ENCODE data around the gene SPATS2L.

Gene SPATS2L

GRCh38 chr2:200430017-200430416, 123.5 kb downstream of the SPATS2L start:
- TF ChIP-seq ZNF426 (tag by site-specific recombination; IDR thresholded peaks at IDR 0.05) (no peak), ZNF449 (tag by site-specific recombination; IDR thresholded peaks at IDR 0.05) (no peak), ZNF837 (tag by site-specific recombination; IDR thresholded peaks at IDR 0.05) (no peak), TSHZ1 (tag by site-specific recombination; IDR thresholded peaks at IDR 0.05; ENCODE audit: borderline replicate concordance) (no peak), ZNF473 (tag by site-specific recombination; IDR thresholded peaks at IDR 0.05) (no peak), ZNF155 (tag by site-specific recombination; IDR thresholded peaks at IDR 0.05) (no peak), ZNF302 (tag by site-specific recombination; IDR thresholded peaks at IDR 0.05; ENCODE audit: low read depth) (no peak), ZNF560 (tag by site-specific recombination; IDR thresholded peaks at IDR 0.05; ENCODE audit: borderline replicate concordance) (no peak), ZNF174 (tag by site-specific recombination; IDR thresholded peaks at IDR 0.05) (no peak)
- no peaks in the 10 kb centered on the region for H3K4me1 ChIP-seq (ENCODE audit: control insufficient read depth, insufficient read depth, low read length)
- H3K27ac ChIP-seq (ENCODE audit: extremely low read depth, low read depth, low read length) = no peak overlapping the region
- CTCF ChIA-PET = no interaction called here
- 0 out of 3 replicates have a peak, but pooled peaks cover 0 to 5% of the 10 kb centered on the region in 2 experiments for H3K36me3 ChIP-seq (ENCODE audit: control insufficient read depth in 2 of 2, insufficient read depth in 1 of 2, low read length in 2 of 2)
- POLR2A ChIA-PET = no interaction called here
- no peaks in the 10 kb centered on the region for H3K9me3 ChIP-seq (ENCODE audit: control insufficient read depth, insufficient read depth, low read depth, low read length)
- H3K4me3 ChIP-seq (ENCODE audit: low read depth, low read length) = no peak overlapping the region

- ChIA-PET CTCF (interaction anchor here (0.6 to 0.7 kb wide), 2 partner anchors 11 to 302 kb away, joined by 3 to 5 read pairs; no protein-coding TSS in a partner anchor), POLR2A (no interaction called here)
- Histone ChIP-seq H3K36me3 (ENCODE audit: control insufficient read depth in 2 of 2, insufficient read depth in 1 of 2, low read length in 2 of 2) (0 out of 3 replicates have a peak, but pooled peaks cover 0 to 5% of the 10 kb centered on the region in 2 experiments), H3K4me3 (ENCODE audit: low read depth, low read length) (no peak overlapping the region), H3K9me3 (ENCODE audit: control insufficient read depth, insufficient read depth, low read depth, low read length) (no peaks in the 10 kb centered on the region), H3K27ac (ENCODE audit: extremely low read depth, low read depth, low read length) (no peak overlapping the region), H3K4me1 (ENCODE audit: control insufficient read depth, insufficient read depth, low read length) (no peaks in the 10 kb centered on the region)
- no peak for TF ChIP-seq ZNF624 (tag by site-specific recombination; IDR thresholded peaks at IDR 0.05)
Measured at GRCh38 chr2:200431996-200432705, 125.7 kb downstream of the SPATS2L start.

- POLR2A ChIA-PET = no interaction called here
- CTCF ChIA-PET = interaction anchor here (0.5 kb wide), 1 partner anchor 33 kb away, joined by 3 read pairs; no protein-coding TSS in a partner anchor
- Histone ChIP-seq H3K4me1 (ENCODE audit: control insufficient read depth, insufficient read depth, low read length) (no peaks in the 10 kb centered on the region), H3K36me3 (ENCODE audit: control insufficient read depth in 2 of 2, insufficient read depth in 1 of 2, low read length in 2 of 2) (peaks cover 5% of the 10 kb centered on the region in 2 experiments; a peak in 1 of 3 replicates), H3K9me3 (ENCODE audit: control insufficient read depth, insufficient read depth, low read depth, low read length) (no peaks in the 10 kb centered on the region), H3K27ac (ENCODE audit: extremely low read depth, low read depth, low read length) (no peak overlapping the region), H3K4me3 (ENCODE audit: low read depth, low read length) (no peak overlapping the region)
- TF ChIP-seq ZBTB49 (tag by site-specific recombination; IDR thresholded peaks at IDR 0.05; ENCODE audit: low read depth) (no peak), ZNF704 (tag by site-specific recombination; IDR thresholded peaks at IDR 0.05) (no peak), ZNF48 (tag by site-specific recombination; IDR thresholded peaks at IDR 0.05) (no peak), ZSCAN5A (tag by site-specific recombination; IDR thresholded peaks at IDR 0.05) (no peak), PRDM4 (tag by site-specific recombination; IDR thresholded peaks at IDR 0.05) (no peak), ZNF423 (tag by site-specific recombination; IDR thresholded peaks at IDR 0.05) (no peak), ZNF571 (tag by site-specific recombination; IDR thresholded peaks at IDR 0.05) (no peak), ZNF239 (tag by site-specific recombination; IDR thresholded peaks at IDR 0.05) (no peak)
Measured at GRCh38 chr2:200435379-200435778, 128.9 kb downstream of the SPATS2L start.

Measured in HEK293 (cell line).